Keratinocyte (primary cell): ENCODE data around the gene API5. TPM values are rescaled to one million over a fixed set of nuclear protein-coding genes. Genes with fewer than 3 reads are reported as not detected.

ENCODE experiments used
- DNase-seq: peaks from one replicate; pipeline ENCODE4 v3.0.0-alpha.2; 2011; ENCODE audit warnings: low read depth, missing footprints, low spot score
- FAIRE-seq: peaks from 2 replicates; lab custom pipeline; 2011; peaks lifted over from hg19 to GRCh38; lab: Jason Lieb, UNC
- H2AFZ ChIP-seq: 2 replicates; pipeline ENCODE4 v1.6.0; 2012; ENCODE audit warnings: low read length, control low read depth, inconsistent platforms; ENCODE audit not compliant: control insufficient read depth
- H3K27ac ChIP-seq: 2 replicates; pipeline ENCODE4 v1.5.1; 2011; ENCODE audit warnings: low read length; ENCODE audit not compliant: control insufficient read depth, insufficient read depth
- H3K27me3 ChIP-seq: 3 replicates; pipeline ENCODE4 v1.6.0; 2011; ENCODE audit warnings: low read length; ENCODE audit not compliant: control insufficient read depth, insufficient read depth; ENCODE audit errors: extremely low read depth
- H3K36me3 ChIP-seq, 2 experiments: 2 replicates in 1 of 2; 3 replicates in 1 of 2; pipeline ENCODE4 v1.5.1; 2011; ENCODE audit warnings: low read length in 2 of 2, mild to moderate bottlenecking in 1 of 2; ENCODE audit not compliant: control insufficient read depth in 2 of 2, insufficient read depth in 2 of 2; ENCODE audit errors: extremely low read depth in 1 of 2
- H3K4me1 ChIP-seq: 3 replicates; pipeline ENCODE4 v1.5.1; 2011; ENCODE audit warnings: low read length; ENCODE audit not compliant: control insufficient read depth, insufficient read depth; ENCODE audit errors: extremely low read depth
- H3K4me2 ChIP-seq: 3 replicates; pipeline ENCODE4 v1.6.0; 2011; ENCODE audit warnings: low read depth, low read length; ENCODE audit not compliant: control insufficient read depth, insufficient read depth; ENCODE audit errors: extremely low read depth
- H3K4me3 ChIP-seq, 3 experiments: fragments of 200-600 bp in 1 of 3; sonication (generic) in 1 of 3; 2 replicates in 2 of 3; 3 replicates in 1 of 3; pipeline ENCODE4 v1.5.1; 2011 to 2016; ENCODE audit warnings: low read length in 3 of 3, mild to moderate bottlenecking in 3 of 3, control low read depth in 2 of 3, inconsistent platforms in 1 of 3, low read depth in 1 of 3, mixed read lengths in 1 of 3, mixed run types in 1 of 3, moderate library complexity in 1 of 3; ENCODE audit not compliant: control insufficient read depth in 2 of 3, insufficient read depth in 2 of 3; ENCODE audit errors: extremely low read depth in 1 of 3
- H3K79me2 ChIP-seq: 2 replicates; pipeline ENCODE4 v1.6.0; 2012; ENCODE audit warnings: low read length; ENCODE audit not compliant: control insufficient read depth, insufficient read depth
- H3K9ac ChIP-seq: 3 replicates; pipeline ENCODE4 v1.6.0; 2011; ENCODE audit warnings: low read length; ENCODE audit not compliant: control insufficient read depth, insufficient read depth; ENCODE audit errors: extremely low read depth
- H3K9me1 ChIP-seq: 3 replicates; pipeline ENCODE4 v1.6.0; 2011; ENCODE audit warnings: low read length; ENCODE audit not compliant: control insufficient read depth, insufficient read depth; ENCODE audit errors: extremely low read depth
- H3K9me3 ChIP-seq: 2 replicates; pipeline ENCODE4 v1.5.1; 2012; ENCODE audit warnings: low read depth, low read length; ENCODE audit not compliant: control insufficient read depth
- H4K20me1 ChIP-seq: 3 replicates; pipeline ENCODE4 v1.6.0; 2011; ENCODE audit warnings: low read length; ENCODE audit not compliant: control insufficient read depth, insufficient read depth; ENCODE audit errors: extremely low read depth
- CTCF ChIP-seq, 3 experiments: IDR thresholded peaks in 1 of 3; conservative IDR thresholded peaks in 1 of 3; optimal IDR thresholded peaks in 1 of 3; 2 replicates in 2 of 3; 3 replicates in 1 of 3; pipeline versions ENCODE3 to v1.5.1; 2011; ENCODE audit warnings: low read length in 3 of 3, mild to moderate bottlenecking in 3 of 3, moderate library complexity in 2 of 3, control low read depth in 1 of 3, inconsistent platforms in 1 of 3; ENCODE audit not compliant: insufficient read depth in 2 of 3; ENCODE audit errors: extremely low read depth in 1 of 3
- EZH2 ChIP-seq: IDR thresholded peaks from one replicate; pipeline ENCODE4 v1.6.1; 2012; ENCODE audit warnings: inconsistent platforms, mild to moderate bottlenecking, low read length, moderate library complexity
- dilution Hi-C: fragments of 300-500 bp; cut with MboI; formaldehyde crosslinking; loops from one replicate; pipeline ENCODE4 v1.7.0; 2020; ENCODE audit warnings: low sequenced_read_pairs; ENCODE audit not compliant: extremely low pct_ligation_motif_present
- polyA plus RNA-seq, 5 experiments: library from polyadenylated mRNA; depleted of rRNA in 3 of 5; stranded (reverse) in 3 of 5; stranded (forward) in 1 of 5; unstranded in 1 of 5; fragments of >200 nt; gene quantifications; 1 replicate in 1 of 5; 2 replicates in 3 of 5; 3 replicates in 1 of 5; pipeline versions ENCODE4 v1.2.1 to v1.2.3, GENCODE V29; 2011 to 2012; ENCODE audit warnings: missing spikeins in 2 of 5, low read depth in 1 of 5, low replicate concordance in 1 of 5

The API5 gene
- polyA plus RNA-seq, 1 donor (not counting 4 experiments of a cell fraction or from before 2014, with no cell fraction given): 117 TPM

- Histone ChIP-seq H2AFZ (no peak overlapping the region), H3K9me3 (no peaks in the 10 kb centered on the region), H3K4me3 (no peak overlapping the region), H4K20me1 (no peaks in the 10 kb centered on the region), H3K4me1 (no peaks in the 10 kb centered on the region), H3K27ac (no peak overlapping the region), H3K9me1 (peaks cover 4% of the 10 kb centered on the region), H3K36me3 (peaks cover 3 to 5% of the 10 kb centered on the region in 2 experiments), H3K27me3 (no peaks in the 10 kb centered on the region), H3K9ac (no peak overlapping the region), H3K79me2 (peaks cover 89% of the 10 kb centered on the region), H3K4me2 (no peak overlapping the region)
- TF ChIP-seq EZH2 (no peak), CTCF (optimal IDR thresholded peaks at IDR 0.05 in 1 of 3, IDR thresholded peaks at IDR 0.05 in 1 of 3, conservative IDR thresholded peaks at IDR 0.05 in 1 of 3; ENCODE audit: extremely low read depth in 1 of 3, insufficient read depth in 2 of 3, low read length in 3 of 3) (no peak)
- DNase-seq (no peak), FAIRE-seq (no peak)
- dilution Hi-C loops: no loop called here
Measured at GRCh38 chr11:43367382-43368178, 55.8 kb downstream of the API5 start.

GRCh38 chr11:43376065-43376464 is 64.3 kb downstream of the API5 start:
- Histone ChIP-seq H3K4me1 (peaks cover 22% of the 10 kb centered on the region), H3K27ac (peak overlapping the region; percentile 90), H3K36me3 (no peaks in the 10 kb centered on the region), H4K20me1 (no peaks in the 10 kb centered on the region), H3K4me2 (peak overlapping the region; percentile 75), H3K27me3 (no peaks in the 10 kb centered on the region), H3K9ac (peak overlapping the region; percentile 40), H2AFZ (no peak overlapping the region), H3K9me1 (no peaks in the 10 kb centered on the region), H3K4me3 (peak overlapping the region in 1 of 3 experiments; percentile 19), H3K9me3 (no peaks in the 10 kb centered on the region), H3K79me2 (peaks cover 40% of the 10 kb centered on the region)
- dilution Hi-C loops: no loop called here
- no peak for FAIRE-seq
- no peak for DNase-seq
- TF ChIP-seq CTCF (optimal IDR thresholded peaks at IDR 0.05 in 1 of 3, IDR thresholded peaks at IDR 0.05 in 1 of 3, conservative IDR thresholded peaks at IDR 0.05 in 1 of 3; ENCODE audit: extremely low read depth in 1 of 3, insufficient read depth in 2 of 3, low read length in 3 of 3) (no peak), EZH2 (no peak)
